HG03135 (cell line): Measurements from ENCODE around the gene ANO2.
"Not testable (repeated sequence)": the region's sequence is repeated elsewhere in the genome, so short reads cannot be mapped to it uniquely, and the experiment has no call there.

ENCODE experiments used
- ATAC-seq: cut with Tn5 transposase; IDR thresholded peaks from one replicate; pipeline ENCODE4 v1.9.1; 2021; ENCODE audit warnings: mild to moderate bottlenecking, moderate library complexity; ENCODE audit not compliant: unreplicated experiment

Gene ANO2

GRCh38 chr12:5560265-5560664 lies 384.8 kb downstream of the ANO2 start:
- ATAC-seq = no peak

GRCh38 chr12:5557906-5558305 lies 387.2 kb downstream of the ANO2 start:
- ATAC-seq = no peak

GRCh38 chr12:5556946-5557673 lies 387.9 kb downstream of the ANO2 start:
- ATAC-seq = no peak

GRCh38 chr12:5556033-5556614 lies 388.9 kb downstream of the ANO2 start:
- ATAC-seq = no peak

- no peak for ATAC-seq
Measured at GRCh38 chr12:5554711-5555110, 390.3 kb downstream of the ANO2 start.

GRCh38 chr12:5549011-5549410 lies 396.0 kb downstream of the ANO2 start:
- ATAC-seq = no peak

- no peak for ATAC-seq
Measured at GRCh38 chr12:5548152-5548943, 396.7 kb downstream of the ANO2 start.

- ATAC-seq = no peak
Measured at GRCh38 chr12:5546616-5547015, 398.4 kb downstream of the ANO2 start.

- no peak for ATAC-seq
Measured at GRCh38 chr12:5537771-5538170, 407.3 kb downstream of the ANO2 start.

GRCh38 chr12:5537026-5537615 lies 407.9 kb downstream of the ANO2 start:
- not testable (repeated sequence) for ATAC-seq

GRCh38 chr12:5535541-5535940 lies 409.5 kb downstream of the ANO2 start:
- ATAC-seq = no peak

GRCh38 chr12:5534426-5535199 lies 410.4 kb downstream of the ANO2 start:
- no peak for ATAC-seq

GRCh38 chr12:5533368-5533767 lies 411.7 kb downstream of the ANO2 start:
- ATAC-seq = no peak

- ATAC-seq = no peak
Measured at GRCh38 chr12:5525783-5526367, 419.2 kb downstream of the ANO2 start.

GRCh38 chr12:5524769-5525436 lies 420.2 kb downstream of the ANO2 start:
- no peak for ATAC-seq

GRCh38 chr12:5524116-5524768 lies 420.8 kb downstream of the ANO2 start:
- ATAC-seq = no peak

- ATAC-seq = no peak
Measured at GRCh38 chr12:5523396-5524115, 421.5 kb downstream of the ANO2 start.

- no peak for ATAC-seq
Measured at GRCh38 chr12:5522432-5523335, 422.4 kb downstream of the ANO2 start.
